HepG2 (cell line): Measurements from ENCODE around the gene TUT4. TPM values are rescaled to one million over a fixed set of nuclear protein-coding genes. Genes with fewer than 3 reads are reported as not detected.

Experiments
- ATAC-seq: fragments of 200-7000 bp; cut with Tn5 transposase; 3 replicates; pipeline ENCODE4 v1.9.1; 2020; ENCODE audit warnings: mild to moderate bottlenecking, moderate library complexity
- BruUV-seq: library from RNA; stranded (reverse); fragments of 400-500 nt; replicated peaks from 2 replicates; lab custom pipeline; 2021; lab: Mats Ljungman, UMichigan
- CTCF ChIA-PET: fragments of 300-600 bp; formaldehyde crosslinking; extraction: SDS; loops from one replicate; lab custom pipeline; 2021; ENCODE audit warnings: low total read pairs, inconsistent platforms, low intra/inter-chr PET ratio; lab: Yijun Ruan, JAX
- POLR2A ChIA-PET: fragments of 350-600 bp; sonication (Branson Sonifier 250); formaldehyde crosslinking; loops from one replicate; lab custom pipeline; 2020; ENCODE audit warnings: antibody characterized with exemption, inconsistent platforms; lab: Yijun Ruan, JAX
- DNase-seq: peaks from one replicate; pipeline ENCODE4 v3.0.0-alpha.2; 2015; ENCODE audit warnings: low spot score
- FAIRE-seq: peaks from 3 replicates; lab custom pipeline; 2011; peaks lifted over from hg19 to GRCh38; lab: Jason Lieb, UNC
- H2AFZ ChIP-seq: one replicate; pipeline ENCODE4 v1.6.1; 2011; ENCODE audit warnings: low read length, inconsistent platforms
- H3K27ac ChIP-seq: fragments of 300-600 bp; 3 replicates; pipeline ENCODE4 v1.8.0; 2011; ENCODE audit warnings: mixed run types, mild to moderate bottlenecking, mixed read lengths, low read length, inconsistent platforms; ENCODE audit not compliant: insufficient read depth; ENCODE audit errors: extremely low read length
- H3K27me3 ChIP-seq, 2 experiments: fragments of 200-600 bp in 1 of 2; 2 replicates in 1 of 2; 3 replicates in 1 of 2; pipeline versions ENCODE4 v1.6.0 to v1.8.0; 2011; ENCODE audit warnings: low read length in 2 of 2, mild to moderate bottlenecking in 2 of 2, moderate library complexity in 2 of 2, inconsistent platforms in 1 of 2; ENCODE audit not compliant: insufficient read depth in 2 of 2, control insufficient read depth in 1 of 2
- H3K36me3 ChIP-seq, 2 experiments: fragments of 200-600 bp in 1 of 2; replicated peaks in 1 of 2; 2 replicates in 1 of 2; 3 replicates in 1 of 2; pipeline versions ENCODE4 v1.5.1 to v1.8.0; 2011; ENCODE audit warnings: low read length in 2 of 2, inconsistent platforms in 1 of 2; ENCODE audit not compliant: insufficient read depth in 2 of 2, control insufficient read depth in 1 of 2
- H3K4me1 ChIP-seq: 2 replicates; pipeline ENCODE4 v1.5.1; 2012; ENCODE audit warnings: low read length, inconsistent platforms; ENCODE audit not compliant: insufficient read depth
- H3K4me2 ChIP-seq: 2 replicates; pipeline ENCODE4 v1.6.0; 2011; ENCODE audit warnings: low read depth, low read length, inconsistent platforms
- H3K4me3 ChIP-seq, 3 experiments: fragments of 200-600 bp in 1 of 3; sonication (generic), shearing (Covaris generic) in 1 of 3; replicated peaks in 1 of 3; 2 replicates each; pipeline ENCODE4 v1.5.1; 2011 to 2016; ENCODE audit warnings: low read length in 3 of 3, inconsistent platforms in 2 of 3, low read depth in 2 of 3, mild to moderate bottlenecking in 2 of 3, control low read depth in 1 of 3, mixed read lengths in 1 of 3; ENCODE audit not compliant: insufficient read depth in 1 of 3
- H3K79me2 ChIP-seq: one replicate; pipeline ENCODE4 v1.6.1; 2011; ENCODE audit warnings: low read length, inconsistent platforms; ENCODE audit not compliant: insufficient read depth
- H3K9ac ChIP-seq: 2 replicates; pipeline ENCODE4 v1.6.0; 2011; ENCODE audit warnings: mild to moderate bottlenecking, low read depth, low read length, inconsistent platforms; ENCODE audit not compliant: insufficient read depth
- H3K9me3 ChIP-seq: 2 replicates; pipeline ENCODE4 v1.5.1; 2012; ENCODE audit warnings: mild to moderate bottlenecking, low read length
- H4K20me1 ChIP-seq: 2 replicates; pipeline ENCODE4 v1.6.0; 2011; ENCODE audit warnings: inconsistent platforms, mild to moderate bottlenecking, low read length, moderate library complexity; ENCODE audit not compliant: insufficient read depth
- CCAR2 ChIP-seq: fragments of 200-400 bp; formaldehyde crosslinking; optimal IDR thresholded peaks from 2 replicates; pipeline ENCODE3; 2018; ENCODE audit warnings: low read depth, mild to moderate bottlenecking, low read length, moderate library complexity
- DBP ChIP-seq: sonication (generic); formaldehyde crosslinking; IDR thresholded peaks from 2 replicates; pipeline ENCODE4 v1.4.0; 2020; ENCODE audit warnings: missing genetic modification reagents; ENCODE audit errors: not compliant biosample characterization
- DMTF1 ChIP-seq: sonication (generic); formaldehyde crosslinking; IDR thresholded peaks from 2 replicates; pipeline ENCODE4 v1.4.0; 2020; ENCODE audit warnings: mild to moderate bottlenecking, missing genetic modification reagents
- KDM5B ChIP-seq: sonication (generic); formaldehyde crosslinking; IDR thresholded peaks from 2 replicates; pipeline ENCODE4 v1.4.0; 2020; ENCODE audit warnings: missing genetic modification reagents, mild to moderate bottlenecking, borderline replicate concordance
- MED8 ChIP-seq: sonication (generic); formaldehyde crosslinking; IDR thresholded peaks from 2 replicates; pipeline ENCODE4 v1.8.1; 2023; ENCODE audit warnings: mild to moderate bottlenecking, missing genetic modification reagents; ENCODE audit not compliant: insufficient replicate concordance
- MTF2 ChIP-seq: sonication (generic); formaldehyde crosslinking; IDR thresholded peaks from 2 replicates; pipeline ENCODE4 v1.5.0; 2020; ENCODE audit warnings: missing genetic modification reagents, borderline replicate concordance
- NCOR1 ChIP-seq: fragments of 200-600 bp; sonication (generic); IDR thresholded peaks from 2 replicates; pipeline ENCODE4 v1.7.0; 2017; ENCODE audit warnings: antibody characterized with exemption, low read length, borderline replicate concordance
- SOX6 ChIP-seq, 2 experiments: fragments of 450-650 bp in 1 of 2; sonication (generic) in 1 of 2; formaldehyde crosslinking in 1 of 2; IDR thresholded peaks; 2 replicates each; pipeline versions ENCODE4 v1.4.0 to v1.6.1; 2017 to 2020; ENCODE audit warnings: antibody characterized with exemption in 1 of 2, mild to moderate bottlenecking in 1 of 2, missing genetic modification reagents in 1 of 2
- ZBTB1 ChIP-seq: sonication (generic); formaldehyde crosslinking; IDR thresholded peaks from 2 replicates; pipeline ENCODE4 v1.4.0; 2020; ENCODE audit warnings: missing genetic modification reagents, borderline replicate concordance
- ZNF230 ChIP-seq: sonication (generic); formaldehyde crosslinking; IDR thresholded peaks from 2 replicates; pipeline ENCODE4 v1.4.0; 2020; ENCODE audit warnings: mild to moderate bottlenecking, missing genetic modification reagents
- ZNF235 ChIP-seq: sonication (generic); formaldehyde crosslinking; IDR thresholded peaks from 2 replicates; pipeline ENCODE4 v1.8.1; 2023; ENCODE audit warnings: mild to moderate bottlenecking, missing genetic modification reagents, borderline replicate concordance
- ZNF337 ChIP-seq: sonication (generic); formaldehyde crosslinking; IDR thresholded peaks from 2 replicates; pipeline ENCODE4 v1.5.1; 2020; ENCODE audit warnings: missing genetic modification reagents, low read depth, mild to moderate bottlenecking, borderline replicate concordance
- ZNF431 ChIP-seq: sonication (generic); formaldehyde crosslinking; IDR thresholded peaks from 2 replicates; pipeline ENCODE4 v1.9.0; 2022; ENCODE audit warnings: missing genetic modification reagents, low read depth, mild to moderate bottlenecking, borderline replicate concordance
- ZNF605 ChIP-seq: sonication (generic); formaldehyde crosslinking; IDR thresholded peaks from 2 replicates; pipeline ENCODE4 v1.8.0; 2022; ENCODE audit warnings: mild to moderate bottlenecking, missing genetic modification reagents
- ZNF614 ChIP-seq: IDR thresholded peaks from 2 replicates; pipeline ENCODE4 v1.6.1; 2018; ENCODE audit warnings: missing biosample characterization, missing genetic modification reagents, inconsistent platforms, borderline replicate concordance
- ZSCAN21 ChIP-seq: sonication (generic); formaldehyde crosslinking; IDR thresholded peaks from 2 replicates; pipeline ENCODE4 v1.8.0; 2022; ENCODE audit warnings: mild to moderate bottlenecking, missing genetic modification reagents, moderate library complexity, borderline replicate concordance
- WGBS: methylation state at CpG from one replicate; pipeline ENCODE4 v1.1.6; 2017; ENCODE audit warnings: low lambda C conversion rate; 5-methylcytosine and 5-hydroxymethylcytosine counted together
- in situ Hi-C: cut with HindIII; loops from 2 replicates; pipeline ENCODE4 v1.10.0; 2017; ENCODE audit warnings: low pct_unique_long_range_greater_than_20kb; ENCODE audit not compliant: extremely low pct_ligation_motif_present
- intact Hi-C: fragments of 100-400 bp; cut with micrococcal nuclease; formaldehyde crosslinking; loops from one replicate; pipeline ENCODE4 v1.10.0; 2022; ENCODE audit not compliant: unreplicated experiment
- polyA plus RNA-seq, 8 experiments: library from polyadenylated mRNA; depleted of rRNA in 3 of 8; stranded (reverse) in 7 of 8; unstranded in 1 of 8; fragments of >200 nt; fragmentation: Illumina TruSeq in 4 of 8; extraction: Trizol in 4 of 8; gene quantifications; 2 replicates each; pipeline versions ENCODE4 v1.2.1 to v1.2.3, GENCODE V29; 2011 to 2016; ENCODE audit warnings: low read depth in 4 of 8, missing spikeins in 1 of 8, mixed read lengths in 1 of 8; ENCODE audit not compliant: insufficient read depth in 1 of 8
- total RNA-seq, 5 experiments: library from RNA; depleted of rRNA; stranded (reverse); fragments of >200 nt; fragmentation: Illumina TruSeq; extraction: Trizol; gene quantifications; 2 replicates each; pipeline ENCODE4 v1.2.3, GENCODE V29; 2016; ENCODE audit warnings: low read depth in 1 of 5
- TF ChIP-seq, protein P1 (sequence below), 2 experiments: sonication (generic) in 1 of 2; formaldehyde crosslinking in 1 of 2; IDR thresholded peaks; 2 replicates each; pipeline versions ENCODE4 v1.4.0 to v1.6.1; 2016 to 2020; ENCODE audit warnings: borderline replicate concordance in 1 of 2, low read depth in 1 of 2, mild to moderate bottlenecking in 1 of 2, missing genetic modification reagents in 1 of 2

The TUT4 gene
- total and polyA plus RNA-seq, 2 of the 13 experiments (the other 11 are each of a cell fraction or from before 2014, with no cell fraction given), result 44.7 to 53.5 TPM

- FAIRE-seq (no peak), ATAC-seq (no peak), DNase-seq (no peak)
- H3K27me3 ChIP-seq, result no peaks in the 10 kb centered on the region
- intact Hi-C loops, result no loop called here
- H3K79me2 ChIP-seq, result no peaks in the 10 kb centered on the region
- no peak overlapping the region for H3K4me3 ChIP-seq
- H3K4me2 ChIP-seq, result no peak overlapping the region
- 97% methylated on average over 2 of the region's 2 CpGs for WGBS
- H3K9ac ChIP-seq, result no peak overlapping the region
- no peaks in the 10 kb centered on the region for H4K20me1 ChIP-seq
- H2AFZ ChIP-seq, result no peak overlapping the region
- H3K9me3 ChIP-seq, result no peaks in the 10 kb centered on the region
- POLR2A ChIA-PET, result no interaction called here
- no TSS peak for BruUV-seq
- H3K27ac ChIP-seq, result no peak overlapping the region
- CTCF ChIA-PET, result no interaction called here
- peaks cover 4 to 28% of the 10 kb centered on the region in 2 experiments for H3K36me3 ChIP-seq
- H3K4me1 ChIP-seq, result peaks cover 18% of the 10 kb centered on the region
- in situ Hi-C loops, result no loop called here
- TF ChIP-seq DBP (CRISPR knock-in tag) (no peak), MED8 (CRISPR knock-in tag) (no peak), ZNF230 (CRISPR knock-in tag) (no peak), ZNF337 (no peak), ZSCAN21 (CRISPR knock-in tag) (no peak), KDM5B (CRISPR knock-in tag) (no peak), MTF2 (CRISPR knock-in tag) (no peak), ZBTB1 (no peak), DMTF1 (CRISPR knock-in tag) (no peak), CCAR2 (no peak), ZNF614 (no peak), NCOR1 (no peak), SOX6 (IDR thresholded peaks at IDR 0.05) (no peak), SOX6 (CRISPR knock-in tag; IDR thresholded peaks at IDR 0.05) (no peak), ZNF605 (CRISPR knock-in tag) (no peak), ZNF431 (CRISPR knock-in tag) (no peak), ZNF235 (CRISPR knock-in tag) (no peak)
- TF ChIP-seq, protein P1, sequence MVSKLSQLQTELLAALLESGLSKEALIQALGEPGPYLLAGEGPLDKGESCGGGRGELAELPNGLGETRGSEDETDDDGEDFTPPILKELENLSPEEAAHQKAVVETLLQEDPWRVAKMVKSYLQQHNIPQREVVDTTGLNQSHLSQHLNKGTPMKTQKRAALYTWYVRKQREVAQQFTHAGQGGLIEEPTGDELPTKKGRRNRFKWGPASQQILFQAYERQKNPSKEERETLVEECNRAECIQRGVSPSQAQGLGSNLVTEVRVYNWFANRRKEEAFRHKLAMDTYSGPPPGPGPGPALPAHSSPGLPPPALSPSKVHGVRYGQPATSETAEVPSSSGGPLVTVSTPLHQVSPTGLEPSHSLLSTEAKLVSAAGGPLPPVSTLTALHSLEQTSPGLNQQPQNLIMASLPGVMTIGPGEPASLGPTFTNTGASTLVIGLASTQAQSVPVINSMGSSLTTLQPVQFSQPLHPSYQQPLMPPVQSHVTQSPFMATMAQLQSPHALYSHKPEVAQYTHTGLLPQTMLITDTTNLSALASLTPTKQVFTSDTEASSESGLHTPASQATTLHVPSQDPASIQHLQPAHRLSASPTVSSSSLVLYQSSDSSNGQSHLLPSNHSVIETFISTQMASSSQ (IDR thresholded peaks at IDR 0.05; ENCODE audit: low read depth), result no peak
- TF ChIP-seq, protein P1 (CRISPR knock-in tag; IDR thresholded peaks at IDR 0.05; ENCODE audit: borderline replicate concordance), result no peak
These were observed 73.8 kb downstream of the TUT4 start for GRCh38 chr1:52479076-52479475.
